GM08714 (cell line): ENCODE measurements around the gene SUV39H2.
"Not testable (repeated sequence)": the region's sequence is repeated elsewhere in the genome, so short reads cannot be mapped to it uniquely, and the experiment has no call there.

Experiments
- H3K4me3 ChIP-seq: fragments of 200-500 bp; sonication (Bioruptor generic); 2 replicates; pipeline ENCODE4 v1.5.1; 2014; ENCODE audit warnings: mild to moderate bottlenecking, low read length, inconsistent platforms
- ZNF274 ChIP-seq: IDR thresholded peaks from 2 replicates; pipeline ENCODE4 v1.6.1; 2012; ENCODE audit warnings: mild to moderate bottlenecking, low read depth, low read length

SUV39H2 gene

GRCh38 chr10:14936584-14936983 lies 57.9 kb downstream of the SUV39H2 start:
- TF ChIP-seq ZNF274: no peak

GRCh38 chr10:14938971-14939370 lies 60.3 kb downstream of the SUV39H2 start:
- not testable (repeated sequence) for H3K4me3 ChIP-seq

More at GRCh38 chr10:14936584-14936983, 57.9 kb downstream of the SUV39H2 start:
- H3K4me3 ChIP-seq: no peak overlapping the region

GRCh38 chr10:14942147-14942949 lies 63.7 kb downstream of the SUV39H2 start:
- H3K4me3 ChIP-seq: not testable (repeated sequence)

- not testable (repeated sequence) for H3K4me3 ChIP-seq
These were observed 64.3 kb downstream of the SUV39H2 start for GRCh38 chr10:14942950-14943338.

GRCh38 chr10:14945108-14945507 lies 66.4 kb downstream of the SUV39H2 start:
- TF ChIP-seq ZNF274: no peak
- no peak overlapping the region for H3K4me3 ChIP-seq

GRCh38 chr10:14947268-14947667 lies 68.6 kb downstream of the SUV39H2 start:
- no peak overlapping the region for H3K4me3 ChIP-seq
- TF ChIP-seq ZNF274: no peak

GRCh38 chr10:14949291-14949690 lies 70.6 kb downstream of the SUV39H2 start:
- no peak for TF ChIP-seq ZNF274
- no peak overlapping the region for H3K4me3 ChIP-seq

GRCh38 chr10:14952851-14953423 lies 74.3 kb downstream of the SUV39H2 start:
- no peak for TF ChIP-seq ZNF274
- H3K4me3 ChIP-seq: peak overlapping the region; percentile 72

GRCh38 chr10:14953424-14954000 lies 74.8 kb downstream of the SUV39H2 start:
- H3K4me3 ChIP-seq: peak overlapping the region; percentile 72
- TF ChIP-seq ZNF274: no peak
